CD4-positive, alpha-beta memory T cell (primary cell): ENCODE results near the gene GCLC. TPM values are rescaled to one million over a fixed set of nuclear protein-coding genes. Genes with fewer than 3 reads are reported as not detected.

Source experiments
- CTCF ChIA-PET: fragments of 350-600 bp; sonication (Branson Sonifier 250); formaldehyde crosslinking; loops from one replicate; lab custom pipeline; 2021; ENCODE audit warnings: inconsistent platforms; ENCODE audit not compliant: partially characterized antibody; lab: Charles Lee
- POLR2A ChIA-PET: fragments of 350-600 bp; sonication (Branson Sonifier 250); formaldehyde crosslinking; loops from one replicate; lab custom pipeline; 2021; ENCODE audit not compliant: partially characterized antibody; lab: Charles Lee
- DNase-seq, 5 donors: peaks; one replicate each; pipeline versions ENCODE4 v3.0.0 to v3.0.0-alpha.2; 2020 to 2022; ENCODE audit warnings: mixed read lengths in 1 of 5
- H3K27ac ChIP-seq: one replicate; pipeline ENCODE4 v1.7.0; 2013; ENCODE audit warnings: low read depth, low read length
- H3K27me3 ChIP-seq: 2 replicates; pipeline ENCODE4 v1.7.0; 2013; ENCODE audit warnings: mild to moderate bottlenecking, low read length, moderate library complexity; ENCODE audit not compliant: insufficient read depth
- H3K36me3 ChIP-seq: 2 replicates; pipeline ENCODE4 v1.7.0; 2013; ENCODE audit warnings: mild to moderate bottlenecking, low read length, moderate library complexity; ENCODE audit not compliant: insufficient read depth
- H3K4me1 ChIP-seq: 2 replicates; pipeline ENCODE4 v1.7.0; 2013; ENCODE audit warnings: mild to moderate bottlenecking, low read length, moderate library complexity; ENCODE audit not compliant: insufficient read depth
- H3K4me3 ChIP-seq, 2 donors: one replicate each; pipeline ENCODE4 v1.7.0; 2013; ENCODE audit warnings: low read length in 2 of 2, mild to moderate bottlenecking in 1 of 2
- H3K9me3 ChIP-seq, 2 donors: one replicate each; pipeline ENCODE4 v1.7.0; 2013; ENCODE audit warnings: low read length in 2 of 2, control low read depth in 1 of 2; ENCODE audit not compliant: control insufficient read depth in 1 of 2
- H3K27ac Mint-ChIP-seq, 7 donors: one replicate each; pipeline ENCODE4 v1.8.0; 2020 to 2021; ENCODE audit warnings: mixed read lengths in 7 of 7, mild to moderate bottlenecking in 6 of 7, inconsistent platforms in 3 of 7, moderate library complexity in 3 of 7
- H3K27me3 Mint-ChIP-seq, 2 donors: one replicate each; pipeline ENCODE4 v1.8.0; 2020 to 2021; ENCODE audit warnings: mixed read lengths in 2 of 2
- H3K36me3 Mint-ChIP-seq, 2 donors: one replicate each; pipeline ENCODE4 v1.8.0; 2020 to 2021; ENCODE audit warnings: mixed read lengths in 2 of 2, inconsistent platforms in 1 of 2, mild to moderate bottlenecking in 1 of 2
- H3K4me1 Mint-ChIP-seq, 4 donors: one replicate each; pipeline ENCODE4 v1.8.0; 2020 to 2021; ENCODE audit warnings: mixed read lengths in 4 of 4, mild to moderate bottlenecking in 1 of 4
- H3K4me3 Mint-ChIP-seq, 8 donors: one replicate each; pipeline ENCODE4 v1.8.0; 2020 to 2021; ENCODE audit warnings: mixed read lengths in 8 of 8, mild to moderate bottlenecking in 7 of 8, moderate library complexity in 6 of 8, inconsistent platforms in 3 of 8
- H3K9me3 Mint-ChIP-seq, 8 donors: one replicate each; pipeline ENCODE4 v1.8.0; 2020 to 2021; ENCODE audit warnings: mixed read lengths in 8 of 8, mild to moderate bottlenecking in 5 of 8, inconsistent platforms in 3 of 8, moderate library complexity in 1 of 8
- intact Hi-C: fragments of 100-400 bp; cut with micrococcal nuclease; formaldehyde crosslinking; loops from one replicate; pipeline ENCODE4 v1.15.1; 2023
- polyA plus RNA-seq, 2 donors: library from polyadenylated mRNA; unstranded; fragments of 300-500 nt; fragmentation: Illumina TruSeq; gene quantifications; one replicate each; pipeline ENCODE4 v1.2.3, GENCODE V29; 2021
- total RNA-seq, 2 experiments: library from RNA; stranded (reverse); gene quantifications; one replicate each; pipeline ENCODE4 v1.2.3, GENCODE V29; 2021

The GCLC gene
- total and polyA plus RNA-seq, 4 experiments from 2014 or later = 8.8 to 40.9 (median 25.0) TPM

DNA sequence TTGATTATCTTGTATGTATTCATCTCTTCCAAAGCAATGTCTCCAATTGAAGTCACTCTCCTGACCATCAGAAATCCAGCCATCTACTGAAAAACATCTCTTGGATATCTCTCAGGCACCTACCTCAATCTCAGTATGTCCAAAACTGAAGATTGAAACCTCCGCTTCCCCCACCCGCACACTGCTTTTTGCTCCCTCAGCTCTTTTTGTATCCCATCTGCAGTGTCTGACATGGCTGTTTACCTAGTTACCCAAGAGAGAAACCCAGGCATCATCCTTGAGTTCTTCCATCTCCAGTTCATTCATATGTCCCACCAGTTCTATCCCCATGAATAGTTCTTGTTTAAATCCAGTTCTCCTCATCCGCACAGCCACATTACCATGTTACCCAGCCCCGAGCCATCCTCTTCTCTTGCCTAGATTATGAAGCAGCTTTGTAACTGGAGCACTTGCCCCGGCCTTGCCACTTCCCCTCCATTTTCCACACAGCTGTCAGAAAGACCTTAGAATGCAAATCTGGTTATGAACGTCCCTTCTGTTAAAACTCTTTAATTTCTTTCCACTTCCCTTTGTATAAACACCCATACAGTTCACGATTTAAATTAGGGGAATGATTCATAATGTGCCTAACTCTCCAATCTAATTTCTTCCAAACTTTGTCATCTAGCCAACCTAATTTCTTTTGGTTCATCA lies 40.5 kb upstream of the GCLC start:
- Mint-ChIP-seq H3K4me1 (peaks cover 0 to 5% (median 2%) of the 10 kb centered on the region in 4 donors), H3K27me3 (peaks cover 0 to 8% of the 10 kb centered on the region in 2 donors), H3K27ac (no peak overlapping the region), H3K9me3 (no peaks in the 10 kb centered on the region), H3K4me3 (no peak overlapping the region), H3K36me3 (no peaks in the 10 kb centered on the region)
- no peaks in the 10 kb centered on the region for H3K9me3 ChIP-seq
- H3K4me1 ChIP-seq = no peaks in the 10 kb centered on the region
- H3K4me3 ChIP-seq = no peak overlapping the region
- ChIA-PET POLR2A (no interaction called here), CTCF (interaction anchor here (1.1 kb wide), 1 partner anchor 20 kb away, joined by 3 read pairs; no protein-coding TSS in a partner anchor)
- H3K36me3 ChIP-seq = no peaks in the 10 kb centered on the region
- H3K27ac ChIP-seq = no peak overlapping the region
- intact Hi-C loops = no loop called here
- no peaks in the 10 kb centered on the region for H3K27me3 ChIP-seq
- no peak for DNase-seq

GRCh38 chr6:53584726-53585125 lies 39.8 kb upstream of the GCLC start:
- no peak overlapping the region for H3K4me3 Mint-ChIP-seq
- peaks cover 0 to 5% (median 2%) of the 10 kb centered on the region in 4 donors for H3K4me1 Mint-ChIP-seq
- ChIA-PET CTCF (no interaction called here), POLR2A (no interaction called here)
- no peak overlapping the region for H3K4me3 ChIP-seq
- no peaks in the 10 kb centered on the region for H3K27me3 ChIP-seq
- no peaks in the 10 kb centered on the region for H3K36me3 Mint-ChIP-seq
- no peaks in the 10 kb centered on the region for H3K9me3 ChIP-seq
- no peak for DNase-seq
- no peaks in the 10 kb centered on the region for H3K9me3 Mint-ChIP-seq
- H3K27me3 Mint-ChIP-seq = peaks cover 0 to 8% of the 10 kb centered on the region in 2 donors
- H3K27ac Mint-ChIP-seq = no peak overlapping the region
- H3K36me3 ChIP-seq = no peaks in the 10 kb centered on the region
- intact Hi-C loops = no loop called here
- no peaks in the 10 kb centered on the region for H3K4me1 ChIP-seq
- no peak overlapping the region for H3K27ac ChIP-seq

DNA sequence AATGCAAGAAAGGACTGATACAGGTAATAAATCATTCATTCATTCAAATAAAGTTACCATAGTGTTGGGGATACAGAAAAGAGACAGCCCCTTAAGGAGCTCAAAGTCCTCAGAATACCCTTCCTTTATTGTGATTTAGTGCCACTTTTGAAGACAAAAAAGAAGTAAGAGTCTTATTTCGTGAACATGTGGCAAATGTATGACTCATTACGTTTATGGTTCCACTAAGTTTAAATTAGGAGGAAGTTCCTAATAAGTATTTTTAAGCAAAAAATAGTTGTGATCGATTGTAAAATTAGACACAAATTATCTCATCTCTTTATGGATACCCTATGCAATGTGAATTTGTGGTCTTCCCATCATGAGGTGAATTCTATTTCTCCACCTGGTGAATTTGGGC lies 38.5 kb upstream of the GCLC start:
- DNase-seq = no peak
- no peaks in the 10 kb centered on the region for H3K27me3 ChIP-seq
- ChIA-PET CTCF (no interaction called here), POLR2A (no interaction called here)
- intact Hi-C loops = no loop called here
- Mint-ChIP-seq H3K27me3 (peaks cover 0 to 2% of the 10 kb centered on the region in 2 donors), H3K9me3 (no peaks in the 10 kb centered on the region), H3K4me3 (no peak overlapping the region), H3K4me1 (peaks cover 0 to 5% (median 2%) of the 10 kb centered on the region in 4 donors), H3K36me3 (no peaks in the 10 kb centered on the region), H3K27ac (no peak overlapping the region)
- H3K36me3 ChIP-seq = no peaks in the 10 kb centered on the region
- H3K4me3 ChIP-seq = no peak overlapping the region
- no peak overlapping the region for H3K27ac ChIP-seq
- no peaks in the 10 kb centered on the region for H3K4me1 ChIP-seq
- no peaks in the 10 kb centered on the region for H3K9me3 ChIP-seq

DNA sequence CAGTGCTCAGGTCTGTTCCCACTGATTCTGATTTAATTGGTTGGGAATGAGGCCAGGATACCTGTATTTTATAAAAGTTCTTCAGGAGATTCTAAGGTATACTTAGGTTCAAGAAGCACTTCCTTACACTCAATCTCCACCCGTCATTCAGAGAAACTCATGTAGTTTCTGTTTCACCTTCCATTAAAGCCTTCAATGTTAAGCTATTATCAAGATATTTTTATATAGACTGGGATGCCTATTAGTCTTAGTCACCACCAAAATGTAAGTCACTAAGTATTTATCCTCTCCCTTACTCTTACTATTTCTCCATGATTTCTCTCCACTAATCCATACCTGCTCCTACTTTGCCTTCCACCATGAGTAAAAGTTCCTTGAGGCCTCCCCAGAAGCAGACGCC lies 38.1 kb upstream of the GCLC start:
- Mint-ChIP-seq H3K4me3 (peak overlapping the region in 1 of 8 donors; percentile 0), H3K4me1 (peaks cover 0 to 5% (median 2%) of the 10 kb centered on the region in 4 donors), H3K27ac (no peak overlapping the region), H3K9me3 (no peaks in the 10 kb centered on the region), H3K36me3 (no peaks in the 10 kb centered on the region), H3K27me3 (peaks cover 0 to 2% of the 10 kb centered on the region in 2 donors)
- no peaks in the 10 kb centered on the region for H3K4me1 ChIP-seq
- H3K36me3 ChIP-seq = no peaks in the 10 kb centered on the region
- CTCF ChIA-PET = no interaction called here
- no peak overlapping the region for H3K4me3 ChIP-seq
- no peak overlapping the region for H3K27ac ChIP-seq
- H3K9me3 ChIP-seq = no peaks in the 10 kb centered on the region
- intact Hi-C loops = no loop called here
- POLR2A ChIA-PET = no interaction called here
- no peak for DNase-seq
- no peaks in the 10 kb centered on the region for H3K27me3 ChIP-seq

GRCh38 chr6:53581856-53582255 lies 37.0 kb upstream of the GCLC start:
- Mint-ChIP-seq H3K36me3 (no peaks in the 10 kb centered on the region), H3K9me3 (no peaks in the 10 kb centered on the region), H3K27ac (no peak overlapping the region), H3K4me3 (no peak overlapping the region), H3K27me3 (peaks cover 0 to 2% of the 10 kb centered on the region in 2 donors), H3K4me1 (peaks cover 0 to 3% (median 2%) of the 10 kb centered on the region in 4 donors)
- Histone ChIP-seq H3K9me3 (no peaks in the 10 kb centered on the region), H3K27me3 (no peaks in the 10 kb centered on the region), H3K36me3 (no peaks in the 10 kb centered on the region), H3K27ac (no peak overlapping the region), H3K4me3 (no peak overlapping the region), H3K4me1 (no peaks in the 10 kb centered on the region)
- DNase-seq = no peak
- intact Hi-C loops = no loop called here
- ChIA-PET CTCF (no interaction called here), POLR2A (no interaction called here)

DNA sequence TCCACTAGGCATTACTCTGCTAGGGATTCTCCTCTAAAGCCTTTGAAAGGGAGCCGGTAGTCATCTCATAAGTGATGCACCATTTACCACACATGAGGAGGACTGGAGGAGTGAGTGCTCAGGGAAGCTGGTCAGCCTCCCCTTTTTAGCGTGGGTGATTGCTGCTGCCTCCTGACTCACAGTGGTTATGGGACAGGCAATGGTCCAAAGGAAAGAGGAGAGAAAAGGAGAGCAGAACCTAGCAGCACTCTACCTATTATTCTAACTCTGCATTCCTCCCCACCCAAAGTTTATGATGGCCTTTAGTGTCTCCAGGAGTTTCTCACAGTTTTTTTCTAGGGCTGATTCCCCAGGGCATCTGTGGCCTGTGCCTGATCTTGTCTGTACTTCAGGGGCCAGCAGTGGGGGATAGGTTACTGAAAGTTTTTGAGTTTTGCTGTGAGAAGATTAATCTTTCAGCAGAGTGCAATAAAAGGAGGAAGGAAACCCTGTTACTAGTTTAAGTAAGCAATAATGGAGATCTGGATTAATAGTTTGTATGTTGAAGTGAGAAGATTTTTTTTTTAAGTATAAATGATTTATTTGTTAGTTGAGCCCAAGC lies 36.4 kb upstream of the GCLC start:
- no peak overlapping the region for H3K27ac ChIP-seq
- no peaks in the 10 kb centered on the region for H3K36me3 ChIP-seq
- no peak overlapping the region for H3K4me3 Mint-ChIP-seq
- intact Hi-C loops = no loop called here
- POLR2A ChIA-PET = no interaction called here
- H3K36me3 Mint-ChIP-seq = no peaks in the 10 kb centered on the region
- no peaks in the 10 kb centered on the region for H3K4me1 ChIP-seq
- H3K27me3 ChIP-seq = no peaks in the 10 kb centered on the region
- no peaks in the 10 kb centered on the region for H3K9me3 Mint-ChIP-seq
- H3K27me3 Mint-ChIP-seq = peaks cover 0 to 2% of the 10 kb centered on the region in 2 donors
- no peaks in the 10 kb centered on the region for H3K9me3 ChIP-seq
- CTCF ChIA-PET = no interaction called here
- H3K4me1 Mint-ChIP-seq = peaks cover 0 to 3% (median 2%) of the 10 kb centered on the region in 4 donors
- peak overlapping the region in 1 of 7 donors; percentile 48 for H3K27ac Mint-ChIP-seq
- H3K4me3 ChIP-seq = no peak overlapping the region
- DNase-seq = no peak

GRCh38 chr6:53579338-53579737 lies 34.4 kb upstream of the GCLC start:
- CTCF ChIA-PET = no interaction called here
- no peak overlapping the region for H3K4me3 ChIP-seq
- DNase-seq = no peak
- Mint-ChIP-seq H3K9me3 (no peaks in the 10 kb centered on the region), H3K36me3 (no peaks in the 10 kb centered on the region), H3K27ac (peak overlapping the region in 1 of 7 donors; percentile 71), H3K4me1 (peaks cover 0 to 3% (median 0%) of the 10 kb centered on the region in 4 donors), H3K4me3 (no peak overlapping the region), H3K27me3 (no peaks in the 10 kb centered on the region)
- no peaks in the 10 kb centered on the region for H3K36me3 ChIP-seq
- H3K27me3 ChIP-seq = no peaks in the 10 kb centered on the region
- intact Hi-C loops = no loop called here
- H3K9me3 ChIP-seq = no peaks in the 10 kb centered on the region
- no peak overlapping the region for H3K27ac ChIP-seq
- POLR2A ChIA-PET = no interaction called here
- H3K4me1 ChIP-seq = no peaks in the 10 kb centered on the region
